Left cardiac atrium (tissue), 4 donors: ENCODE results near the gene ADGRV1. TPM values are rescaled to one million over a fixed set of nuclear protein-coding genes. Genes with fewer than 3 reads are reported as not detected.
A peak's percentile ranks its signal among the peaks of the same experiment; 100 is the strongest.
"Not testable (repeated sequence)": the region's sequence is repeated elsewhere in the genome, so short reads cannot be mapped to it uniquely, and the experiment has no call there.

Experiments
- ATAC-seq, 2 donors: fragments of 200-7000 bp; cut with Tn5 transposase; one replicate each; pipeline ENCODE4 v1.9.1; 2020; ENCODE audit warnings: mild to moderate bottlenecking in 2 of 2, moderate library complexity in 2 of 2
- DNase-seq: peaks from one replicate; pipeline ENCODE4 v3.0.0-alpha.2; 2020
- intact Hi-C, 2 donors: fragments of 100-400 bp; cut with DNase I; formaldehyde crosslinking; loops; one replicate each; pipeline versions ENCODE4 v1.14.1 to v1.15.1; 2022 to 2023
- total RNA-seq, 2 donors: library from RNA; stranded (reverse); fragmentation: NEBNext Ultra II Directional; extraction: Animal tissue kit (Norgen Biotek cat#: 25700); gene quantifications; one replicate each; pipeline ENCODE4 v1.2.1, GENCODE V29; 2021
- donor health status: DM: no; HTN: yes; CAD: no.
- donor health status: DM: no; HTN: yes; CAD: no; lungs with severe emphysema.
- donor health status: DM: yes; HTN: yes; CAD: no.
- donor health status: Dilated cardiomyopathy.

The ADGRV1 gene
- total RNA-seq, 2 donors from 2014 or later, result 0.32 to 0.60 TPM

GRCh38 chr5:90843443-90843842 lies 284.8 kb downstream of the ADGRV1 start:
- no peak for DNase-seq
- intact Hi-C loops, result no loop called here
- no peak for ATAC-seq

- ATAC-seq (no peak), DNase-seq (no peak)
- intact Hi-C loops, result no loop called here
These were observed 286.3 kb downstream of the ADGRV1 start for GRCh38 chr5:90844931-90845330.

GRCh38 chr5:90845723-90846554 lies 287.3 kb downstream of the ADGRV1 start:
- DNase-seq (no peak), ATAC-seq (no peak)
- intact Hi-C loops, result no loop called here

GRCh38 chr5:90847606-90848005 lies 289.0 kb downstream of the ADGRV1 start:
- intact Hi-C loops, DNase-seq, ATAC-seq: not testable (repeated sequence)

GRCh38 chr5:90849939-90850338 lies 291.3 kb downstream of the ADGRV1 start:
- ATAC-seq, result no peak
- intact Hi-C loops, result no loop called here
- DNase-seq, result no peak

GRCh38 chr5:90852531-90852930 lies 293.9 kb downstream of the ADGRV1 start:
- DNase-seq (no peak), ATAC-seq (no peak)
- intact Hi-C loops, result no loop called here

- ATAC-seq (no peak), DNase-seq (no peak)
- intact Hi-C loops, result no loop called here
These were observed 295.2 kb downstream of the ADGRV1 start for GRCh38 chr5:90853750-90854149.

GRCh38 chr5:90854169-90854568 lies 295.6 kb downstream of the ADGRV1 start:
- DNase-seq (no peak), ATAC-seq (no peak)
- intact Hi-C loops, result no loop called here

GRCh38 chr5:90855296-90856010 lies 296.9 kb downstream of the ADGRV1 start:
- no peak for DNase-seq
- intact Hi-C loops, result no loop called here
- ATAC-seq, result no peak

GRCh38 chr5:90861843-90862586 lies 303.4 kb downstream of the ADGRV1 start:
- ATAC-seq (no peak), DNase-seq (no peak)
- intact Hi-C loops, result loop anchor here in 1 of 2 donors (10.0 kb wide), 1 partner anchor 233 kb away; no protein-coding TSS in a partner anchor

- DNase-seq, result no peak
- ATAC-seq, result no peak
- intact Hi-C loops, result loop anchor here in 1 of 2 donors (10.0 kb wide), 1 partner anchor 230 kb away; no protein-coding TSS in a partner anchor
These were observed 306.6 kb downstream of the ADGRV1 start for GRCh38 chr5:90865180-90865579.

- ATAC-seq (peak in 1 of 2 donors; percentile 39), DNase-seq (no peak)
- intact Hi-C loops, result loop anchor here in 1 of 2 donors (2.0 to 10.0 kb wide), 3 partner anchors 64 to 552 kb away; no protein-coding TSS in a partner anchor
These were observed 307.7 kb downstream of the ADGRV1 start for GRCh38 chr5:90866333-90866732.

- DNase-seq (no peak), ATAC-seq (no peak)
- intact Hi-C loops, result loop anchor here in 1 of 2 donors (2.0 to 10.0 kb wide), 3 partner anchors 64 to 552 kb away; no protein-coding TSS in a partner anchor
These were observed 308.5 kb downstream of the ADGRV1 start for GRCh38 chr5:90866915-90867731.

- intact Hi-C loops, result loop anchor here in 1 of 2 donors (10.0 kb wide), 1 partner anchor 226 kb away; no protein-coding TSS in a partner anchor
- ATAC-seq, result no peak
These were observed 310.2 kb downstream of the ADGRV1 start for GRCh38 chr5:90868799-90869198.

GRCh38 chr5:90871391-90871991 lies 312.9 kb downstream of the ADGRV1 start:
- peak in 1 of 2 donors; percentile 34 for ATAC-seq
- intact Hi-C loops, result no loop called here

More at GRCh38 chr5:90868799-90869198, 310.2 kb downstream of the ADGRV1 start:
- DNase-seq, result no peak

GRCh38 chr5:90873033-90873517 lies 314.5 kb downstream of the ADGRV1 start:
- intact Hi-C loops, result no loop called here
- ATAC-seq, result no peak
- DNase-seq, result no peak

More at GRCh38 chr5:90871391-90871991, 312.9 kb downstream of the ADGRV1 start:
- no peak for DNase-seq

- intact Hi-C loops, result no loop called here
- DNase-seq (no peak), ATAC-seq (no peak)
These were observed 315.5 kb downstream of the ADGRV1 start for GRCh38 chr5:90874066-90874465.

GRCh38 chr5:90875456-90875855 lies 316.9 kb downstream of the ADGRV1 start:
- ATAC-seq, result no peak
- DNase-seq, result no peak
- intact Hi-C loops, result no loop called here
